ENCODE results near the gene FRMPD2.

Gene FRMPD2

GRCh38 chr10:48232717-48233447 is 41.6 kb downstream of the FRMPD2 start:
- TF ChIP-seq CTCF (IDR thresholded peaks at IDR 0.05; ENCODE audit: borderline replicate concordance, insufficient read depth, low read depth, low read length) = no peak
- no peak overlapping the region for H3K4me3 ChIP-seq (ENCODE audit: low read depth, low read length)

GRCh38 chr10:48231699-48232315 is 42.7 kb downstream of the FRMPD2 start:
- TF ChIP-seq CTCF (IDR thresholded peaks at IDR 0.05; ENCODE audit: borderline replicate concordance, insufficient read depth, low read depth, low read length) = no peak
- H3K4me3 ChIP-seq (ENCODE audit: low read depth, low read length) = no peak overlapping the region

- no peak for TF ChIP-seq CTCF (IDR thresholded peaks at IDR 0.05; ENCODE audit: borderline replicate concordance, insufficient read depth, low read depth, low read length)
Measured at GRCh38 chr10:48231178-48231577, 43.3 kb downstream of the FRMPD2 start.

GRCh38 chr10:48227213-48227612 is 47.3 kb downstream of the FRMPD2 start:
- H3K4me3 ChIP-seq (ENCODE audit: low read depth, low read length) = no peak overlapping the region
- TF ChIP-seq CTCF (IDR thresholded peaks at IDR 0.05; ENCODE audit: borderline replicate concordance, insufficient read depth, low read depth, low read length) = no peak

More at GRCh38 chr10:48231178-48231577, 43.3 kb downstream of the FRMPD2 start:
- H3K4me3 ChIP-seq (ENCODE audit: low read depth, low read length) = no peak overlapping the region

- TF ChIP-seq CTCF (IDR thresholded peaks at IDR 0.05; ENCODE audit: borderline replicate concordance, insufficient read depth, low read depth, low read length) = no peak
- H3K4me3 ChIP-seq (ENCODE audit: low read depth, low read length) = no peak overlapping the region
Measured at GRCh38 chr10:48224979-48225560, 49.4 kb downstream of the FRMPD2 start.

GRCh38 chr10:48224296-48224695 is 50.2 kb downstream of the FRMPD2 start:
- TF ChIP-seq CTCF (IDR thresholded peaks at IDR 0.05; ENCODE audit: borderline replicate concordance, insufficient read depth, low read depth, low read length) = no peak
- H3K4me3 ChIP-seq (ENCODE audit: low read depth, low read length) = no peak overlapping the region

Data from GM12875 (cell line).